Kidney tubule cell (primary cell): ENCODE results near the gene YIF1A.
A peak's percentile ranks its signal among the peaks of the same experiment; 100 is the strongest.
"Not testable (repeated sequence)": the region's sequence is repeated elsewhere in the genome, so short reads cannot be mapped to it uniquely, and the experiment has no call there.

ENCODE experiments used
- DNase-seq: peaks from one replicate; pipeline ENCODE4 v3.0.0-alpha.2; 2018; ENCODE audit warnings: low spot score

Gene YIF1A

DNA sequence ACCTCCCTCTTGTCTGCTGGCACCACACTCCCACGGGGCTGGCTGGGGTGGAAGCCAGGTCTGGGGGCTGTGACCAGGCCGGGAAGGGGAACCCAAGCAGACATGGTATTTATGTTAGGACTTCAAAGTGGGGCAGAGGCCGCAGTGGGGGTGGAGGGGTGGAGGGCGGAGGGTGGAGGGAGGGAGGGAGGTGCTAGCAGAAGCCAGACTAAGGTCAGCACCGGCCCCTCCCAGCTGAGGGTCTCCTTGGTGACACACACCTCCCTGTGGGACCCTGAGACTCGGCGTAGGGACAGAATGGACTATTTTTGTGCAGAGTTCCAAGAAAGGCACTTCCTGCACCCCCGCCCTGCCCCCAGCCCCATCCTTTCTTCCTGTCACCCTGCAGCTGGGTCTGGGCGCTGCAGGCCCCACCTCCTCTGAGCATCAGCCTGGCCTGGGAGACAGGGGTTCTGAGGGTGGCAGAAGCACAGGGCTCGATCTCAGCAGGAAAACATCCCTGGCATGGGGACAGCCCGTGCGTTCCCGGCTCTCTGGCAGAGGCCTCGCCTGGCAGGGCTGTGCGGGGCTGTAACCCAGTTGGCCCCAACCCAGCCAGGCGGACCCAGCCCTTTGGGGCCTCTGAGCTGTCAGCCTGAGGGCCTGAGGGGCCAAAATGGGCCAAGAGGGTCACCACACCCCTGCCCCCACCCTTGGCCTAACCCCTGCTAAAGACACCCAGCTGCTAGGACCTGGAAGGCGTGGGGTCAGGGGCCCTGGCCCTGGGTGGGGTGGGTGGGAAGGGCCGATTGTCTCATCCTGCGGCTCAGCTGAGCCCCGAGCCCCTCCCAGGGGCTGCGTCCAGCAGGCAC lies 37.5 kb upstream of the YIF1A start:
- peak; percentile 40 for DNase-seq

DNA sequence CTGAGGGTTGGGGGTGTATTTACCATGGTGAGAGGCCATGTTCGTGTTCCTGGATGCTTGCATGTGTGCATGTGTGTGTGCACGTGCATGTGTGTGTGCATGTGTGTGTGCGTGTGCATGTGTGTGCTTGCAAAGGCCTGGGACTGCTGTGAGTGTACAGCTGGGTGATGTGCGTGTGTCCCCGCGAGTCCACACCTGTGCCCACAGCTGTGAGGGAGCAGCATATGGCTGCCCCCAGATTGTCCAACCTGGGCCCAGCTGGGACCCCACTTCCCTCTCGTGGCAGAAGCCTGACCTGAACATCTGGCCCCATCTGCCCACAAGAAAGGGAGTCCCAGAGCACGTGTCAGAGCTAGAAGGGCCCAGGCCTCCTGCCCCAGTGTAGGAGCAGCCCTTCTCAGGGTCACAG lies 36.3 kb upstream of the YIF1A start:
- DNase-seq, result no peak

GRCh38 chr11:66324664-66325063 lies 35.7 kb upstream of the YIF1A start:
- DNase-seq, result peak; percentile 10

- no peak for DNase-seq
Observed at GRCh38 chr11:66323684-66324083, 34.7 kb upstream of the YIF1A start.

GRCh38 chr11:66322732-66323427 lies 33.9 kb upstream of the YIF1A start:
- no peak for DNase-seq

GRCh38 chr11:66321606-66322005 lies 32.7 kb upstream of the YIF1A start:
- DNase-seq, result no peak

GRCh38 chr11:66320748-66321147 lies 31.8 kb upstream of the YIF1A start:
- not testable (repeated sequence) for DNase-seq

- not testable (repeated sequence) for DNase-seq
Observed at GRCh38 chr11:66320289-66320688, 31.3 kb upstream of the YIF1A start.

- no peak for DNase-seq
Observed at GRCh38 chr11:66318600-66318970, 29.6 kb upstream of the YIF1A start.

- no peak for DNase-seq
Observed at GRCh38 chr11:66317723-66318599, 29.0 kb upstream of the YIF1A start.

- no peak for DNase-seq
Observed at GRCh38 chr11:66317322-66317722, 28.4 kb upstream of the YIF1A start.

DNA sequence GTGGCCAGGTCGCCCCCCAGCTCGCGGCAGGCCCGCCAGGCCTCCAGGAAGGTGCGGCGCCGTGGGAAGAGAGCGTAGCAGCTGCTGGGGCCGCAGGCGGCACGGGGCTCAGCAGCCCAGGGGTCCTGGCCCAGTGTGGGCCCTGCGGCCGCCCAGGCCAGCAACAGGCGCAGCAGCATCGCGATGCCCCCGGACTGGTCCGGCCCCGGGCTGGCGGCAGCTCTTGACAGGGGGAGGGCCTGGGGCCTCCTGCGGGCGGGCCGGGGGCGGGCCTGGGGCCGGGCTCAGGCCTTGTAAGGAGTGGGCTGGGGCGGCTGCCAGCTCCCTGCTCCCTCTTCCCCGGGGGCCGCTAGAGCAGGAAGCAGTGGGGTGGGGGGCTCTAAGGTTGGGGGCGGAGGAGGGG lies 27.9 kb upstream of the YIF1A start, which contains the start of gene CD248:
CD248 (minus strand) TSS at position 196 of the 403 bp plus-strand sequence; CDS start at position 179, 17 bp downstream.
- no peak for DNase-seq

GRCh38 chr11:66315921-66316811 lies 27.2 kb upstream of the YIF1A start:
- no peak for DNase-seq

DNA sequence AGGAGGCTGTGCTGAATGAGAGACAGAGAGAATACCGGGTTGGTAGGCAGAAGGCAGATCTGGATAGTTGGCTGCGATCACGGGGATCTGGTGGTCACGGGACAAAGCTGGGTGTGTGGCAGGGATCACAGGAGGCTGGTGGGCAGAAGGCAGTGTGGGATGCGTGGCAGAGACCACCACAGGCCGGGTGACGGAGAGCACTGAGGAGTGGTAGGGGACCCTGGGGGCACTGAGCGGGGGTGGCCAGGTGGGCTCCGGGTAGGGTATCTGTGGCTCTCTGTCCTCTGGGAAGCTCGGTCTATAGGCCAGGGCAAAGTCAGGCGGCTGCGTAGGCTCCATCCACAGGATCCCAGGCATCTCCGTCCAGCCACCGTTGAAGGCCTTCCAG lies 26.5 kb upstream of the YIF1A start:
- no peak for DNase-seq

DNA sequence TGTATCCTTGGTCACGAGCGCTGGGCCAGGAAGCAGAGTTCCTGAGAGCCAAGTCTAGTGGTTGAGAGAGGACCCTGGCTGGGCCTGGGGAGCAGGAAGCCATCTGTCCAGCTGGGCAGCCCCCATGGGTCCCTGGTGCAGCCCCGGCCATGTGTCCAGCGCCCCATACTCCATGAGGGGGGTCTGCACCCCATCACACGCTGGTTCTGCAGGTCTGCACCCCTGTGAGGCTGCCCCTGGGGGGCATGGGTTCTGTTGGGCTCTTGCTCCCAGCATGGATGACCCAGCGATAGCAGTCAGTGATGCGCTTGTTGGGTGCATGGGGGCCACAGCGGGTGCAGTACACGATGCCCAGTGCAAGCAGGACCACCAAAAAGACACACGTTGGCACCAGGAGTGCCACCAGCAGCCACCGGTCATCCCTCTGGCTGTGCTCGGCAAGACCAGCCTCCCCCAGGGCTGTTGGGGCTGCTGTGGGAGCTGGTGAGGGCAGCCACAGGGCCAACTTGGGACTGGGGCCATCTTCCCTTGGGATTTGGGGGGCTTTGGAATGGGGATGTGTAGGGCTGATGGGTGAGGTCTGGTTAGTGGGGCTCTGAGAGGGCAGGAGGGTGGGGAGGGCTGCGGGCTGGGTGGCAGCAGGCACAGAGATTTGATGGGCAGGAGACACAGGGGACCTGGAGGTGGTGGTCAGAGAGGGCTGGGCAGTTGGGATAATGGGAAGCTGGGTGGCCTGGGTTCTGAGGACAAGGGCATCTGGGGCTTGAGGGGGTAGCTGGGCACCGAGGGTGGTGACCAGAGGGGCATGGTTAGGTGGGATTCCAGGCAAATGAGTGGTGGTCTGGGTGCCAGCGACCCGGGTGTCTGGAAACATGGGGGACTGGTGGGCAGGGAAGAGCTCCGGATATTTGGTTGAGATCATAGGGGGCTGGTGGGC lies 25.9 kb upstream of the YIF1A start:
- no peak for DNase-seq

- DNase-seq, result no peak
Observed at GRCh38 chr11:66314186-66314501, 25.2 kb upstream of the YIF1A start.

DNA sequence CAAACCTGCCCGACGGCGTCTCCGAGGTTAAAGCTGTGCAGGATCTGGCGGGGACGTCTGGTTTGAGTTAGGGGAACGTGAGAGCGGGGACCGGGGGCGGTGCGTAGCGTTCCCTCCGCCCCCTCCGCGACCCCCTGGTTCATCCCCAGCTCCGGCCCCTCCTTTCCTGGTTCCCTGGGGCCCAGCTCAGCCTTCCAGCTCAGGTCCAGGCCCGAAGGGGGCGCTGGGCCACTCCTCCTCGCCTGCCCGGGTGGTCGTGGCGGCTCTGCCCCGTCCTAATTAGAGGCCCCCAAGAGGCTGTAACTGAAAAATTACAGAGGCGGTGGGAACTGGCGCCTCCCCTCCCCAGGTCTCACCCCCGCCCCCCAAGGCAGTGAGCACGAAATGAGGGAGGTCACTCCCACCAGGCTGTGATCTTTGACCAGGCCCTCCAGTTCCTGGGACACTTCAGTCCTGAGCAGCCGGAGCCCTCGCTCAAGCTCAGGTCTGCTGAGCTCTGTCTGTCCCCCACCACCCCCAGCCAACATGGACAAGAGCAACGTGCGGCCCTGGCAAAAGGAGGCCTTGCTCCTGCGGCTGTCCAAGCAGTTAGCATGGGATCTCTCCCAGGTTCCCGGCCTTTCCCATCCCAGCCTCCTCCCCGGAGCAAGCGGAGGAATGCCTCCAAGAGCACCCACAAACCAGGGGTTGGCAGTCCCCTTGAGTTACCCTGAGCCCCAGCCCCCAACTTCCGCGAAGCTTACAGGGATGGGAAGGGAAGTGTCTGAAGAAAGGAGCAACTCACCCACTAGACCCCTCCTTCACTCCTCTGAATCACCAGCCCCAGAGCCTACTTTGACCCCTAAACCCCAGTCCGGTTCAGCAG lies 24.6 kb upstream of the YIF1A start:
- no peak for DNase-seq

- peak; percentile 97 for DNase-seq
Observed at GRCh38 chr11:66312549-66313320, 23.8 kb upstream of the YIF1A start.
